NCI-H2196 (cell line): ENCODE results near the gene LYPD4.

Source experiments
- DNase-seq: peaks from one replicate; lab custom pipeline; 2025; ENCODE audit not compliant: unreplicated experiment; lab: John Stamatoyannopoulos, UW

LYPD4 gene

GRCh38 chr19:41853344-41853743 is 8.9 kb upstream of the LYPD4 start:
- DNase-seq: no peak

- no peak for DNase-seq
These were observed 7.0 kb upstream of the LYPD4 start for GRCh38 chr19:41851456-41851855.

GRCh38 chr19:41850381-41850780 is 5.9 kb upstream of the LYPD4 start:
- no peak for DNase-seq

GRCh38 chr19:41849067-41849466 is 4.6 kb upstream of the LYPD4 start:
- DNase-seq: no peak

- no peak for DNase-seq
These were observed 4.2 kb upstream of the LYPD4 start for GRCh38 chr19:41848666-41849065.

GRCh38 chr19:41847351-41848105 is 3.0 kb upstream of the LYPD4 start:
- DNase-seq: no peak

GRCh38 chr19:41845051-41845590 is 638 bp upstream of the LYPD4 start:
- no peak for DNase-seq

GRCh38 chr19:41845001-41845050 is 343 bp upstream of the LYPD4 start, which contains the start of gene DMRTC2:
TSS of gene DMRTC2 (plus strand) at chr19:41845042. CDS start at chr19:41847429, 2,387 bp downstream.
- no peak for DNase-seq

GRCh38 chr19:41843371-41843770 is 1.1 kb downstream of the LYPD4 start:
- DNase-seq: no peak

GRCh38 chr19:41839211-41839610 is 5.3 kb downstream of the LYPD4 start:
- DNase-seq: no peak

- no peak for DNase-seq
These were observed 6.3 kb downstream of the LYPD4 start for GRCh38 chr19:41837981-41838708.

GRCh38 chr19:41821003-41821735 is 23.3 kb downstream of the LYPD4 start:
- peak; percentile 84 for DNase-seq

GRCh38 chr19:41816761-41817160 is 27.7 kb downstream of the LYPD4 start:
- no peak for DNase-seq

GRCh38 chr19:41815301-41815700 is 29.2 kb downstream of the LYPD4 start:
- DNase-seq: no peak

- no peak for DNase-seq
These were observed 30.6 kb downstream of the LYPD4 start for GRCh38 chr19:41813911-41814310.

GRCh38 chr19:41811981-41812380 is 32.5 kb downstream of the LYPD4 start:
- no peak for DNase-seq

GRCh38 chr19:41811036-41811435 is 33.4 kb downstream of the LYPD4 start:
- no peak for DNase-seq

- no peak for DNase-seq
These were observed 34.2 kb downstream of the LYPD4 start for GRCh38 chr19:41810301-41810700.

- DNase-seq: no peak
These were observed 35.6 kb downstream of the LYPD4 start for GRCh38 chr19:41808663-41809566.

GRCh38 chr19:41807176-41807575 is 37.3 kb downstream of the LYPD4 start:
- DNase-seq: no peak

- no peak for DNase-seq
These were observed 40.1 kb downstream of the LYPD4 start for GRCh38 chr19:41804336-41804735.
